H1 (cell line): ENCODE measurements around the gene EHD2. TPM values are rescaled to one million over a fixed set of nuclear protein-coding genes. Genes with fewer than 3 reads are reported as not detected.
A peak's percentile ranks its signal among the peaks of the same experiment; 100 is the strongest.

Source experiments
- CTCF ChIA-PET: fragments of 300-600 bp; sonication (Branson Sonifier 250); formaldehyde crosslinking; loops from one replicate; lab custom pipeline; 2021; ENCODE audit not compliant: partially characterized antibody; lab: Charles Lee
- POLR2A ChIA-PET: fragments of 300-600 bp; sonication (Branson Sonifier 250); formaldehyde crosslinking; loops from one replicate; lab custom pipeline; 2021; ENCODE audit warnings: inconsistent platforms; ENCODE audit not compliant: partially characterized antibody; lab: Charles Lee
- DNase-seq, 2 experiments: peaks; one replicate each; pipeline versions ENCODE4 v3.0.0 to v3.0.0-alpha.2; 2010 to 2022; ENCODE audit warnings: low spot score in 2 of 2, low read depth in 1 of 2, mixed read lengths in 1 of 2
- FAIRE-seq: peaks from 2 replicates; lab custom pipeline; 2011; peaks lifted over from hg19 to GRCh38; lab: Jason Lieb, UNC
- H2AFZ ChIP-seq: 2 replicates; pipeline ENCODE4 v1.8.1; 2012; ENCODE audit warnings: low read length, inconsistent platforms
- H2AK5ac ChIP-seq: 2 replicates; pipeline ENCODE4 v1.6.1; 2013; ENCODE audit warnings: low read depth, low read length
- H2BK120ac ChIP-seq: replicated peaks from 2 replicates; pipeline ENCODE3; 2013; ENCODE audit warnings: low read depth, low read length, inconsistent platforms
- H2BK12ac ChIP-seq: 2 replicates; pipeline ENCODE4 v1.6.1; 2013; ENCODE audit warnings: low read depth, low read length
- H2BK15ac ChIP-seq: 2 replicates; pipeline ENCODE4 v1.6.1; 2013; ENCODE audit warnings: low read length
- H2BK20ac ChIP-seq: 2 replicates; pipeline ENCODE4 v1.6.1; 2013; ENCODE audit warnings: low read length
- H2BK5ac ChIP-seq: 2 replicates; pipeline ENCODE4 v1.6.1; 2013; ENCODE audit warnings: low read depth, low read length
- H3K14ac ChIP-seq: 2 replicates; pipeline ENCODE4 v1.6.1; 2013; ENCODE audit warnings: inconsistent platforms; ENCODE audit not compliant: insufficient read length
- H3K18ac ChIP-seq: 2 replicates; pipeline ENCODE4 v1.6.1; 2013; ENCODE audit warnings: low read length; ENCODE audit errors: extremely low read depth
- H3K23ac ChIP-seq: 2 replicates; pipeline ENCODE4 v1.6.1; 2013; ENCODE audit warnings: inconsistent platforms; ENCODE audit not compliant: insufficient read length
- H3K23me2 ChIP-seq: 2 replicates; pipeline ENCODE4 v1.6.1; 2013; ENCODE audit warnings: low read depth, low read length
- H3K27ac ChIP-seq: 2 replicates; pipeline ENCODE4 v1.6.1; 2011; ENCODE audit warnings: low read depth, low read length, inconsistent platforms
- H3K27me3 ChIP-seq, 4 experiments: replicated peaks in 1 of 4; 1 replicate in 1 of 4; 2 replicates in 3 of 4; pipeline versions ENCODE4 v1.6.1 to v1.8.1; 2011 to 2013; ENCODE audit warnings: low read length in 3 of 4, mild to moderate bottlenecking in 3 of 4, inconsistent platforms in 2 of 4, mixed read lengths in 2 of 4, moderate library complexity in 1 of 4; ENCODE audit not compliant: control insufficient read depth in 3 of 4, insufficient read depth in 3 of 4; ENCODE audit errors: extremely low read depth in 1 of 4
- H3K36me3 ChIP-seq, 4 experiments: 2 replicates each; pipeline versions ENCODE4 v1.6.1 to v1.8.1; 2011 to 2013; ENCODE audit warnings: mild to moderate bottlenecking in 4 of 4, low read length in 3 of 4, moderate library complexity in 2 of 4, control low read depth in 1 of 4, inconsistent platforms in 1 of 4; ENCODE audit not compliant: insufficient read depth in 4 of 4, control insufficient read depth in 2 of 4
- H3K4ac ChIP-seq: replicated peaks from 2 replicates; pipeline ENCODE3; 2013; ENCODE audit warnings: low read length, low read depth, mixed read lengths, inconsistent platforms; ENCODE audit not compliant: insufficient read length
- H3K4me1 ChIP-seq, 4 experiments: replicated peaks in 1 of 4; 1 replicate in 1 of 4; 2 replicates in 3 of 4; pipeline versions ENCODE4 v1.6.1 to v1.8.1; 2011 to 2013; ENCODE audit warnings: low read length in 3 of 4, inconsistent platforms in 2 of 4, mixed read lengths in 1 of 4; ENCODE audit not compliant: insufficient read depth in 4 of 4, control insufficient read depth in 3 of 4
- H3K4me2 ChIP-seq, 2 experiments: 2 replicates each; pipeline versions ENCODE4 v1.6.1 to v1.8.1; 2011 to 2013; ENCODE audit warnings: low read depth in 2 of 2, low read length in 2 of 2, control low read depth in 1 of 2, inconsistent platforms in 1 of 2, mild to moderate bottlenecking in 1 of 2; ENCODE audit not compliant: insufficient read depth in 1 of 2
- H3K4me3 ChIP-seq, 4 experiments: fragments of 200-600, 300-600 bp in 1 of 4; sonication (generic), shearing (Covaris generic), sonication (Bioruptor Twin) in 1 of 4; 2 replicates each; pipeline versions ENCODE4 v1.5.1 to v1.8.1; 2011 to 2016; ENCODE audit warnings: low read length in 4 of 4, low read depth in 3 of 4, control low read depth in 2 of 4, inconsistent platforms in 2 of 4, mild to moderate bottlenecking in 2 of 4, mixed read lengths in 1 of 4, moderate library complexity in 1 of 4; ENCODE audit not compliant: insufficient read depth in 2 of 4; ENCODE audit errors: extremely low read depth in 1 of 4
- H3K56ac ChIP-seq: replicated peaks from 2 replicates; pipeline ENCODE3; 2013; ENCODE audit warnings: low read depth, mild to moderate bottlenecking, mixed read lengths, low read length, inconsistent platforms; ENCODE audit not compliant: insufficient read length
- H3K79me1 ChIP-seq: 2 replicates; pipeline ENCODE4 v1.6.1; 2013; ENCODE audit warnings: low read depth, low read length, control low read depth
- H3K79me2 ChIP-seq, 2 experiments: 2 replicates each; pipeline versions ENCODE4 v1.6.1 to v1.8.1; 2012 to 2013; ENCODE audit warnings: low read length in 2 of 2, mild to moderate bottlenecking in 2 of 2, inconsistent platforms in 1 of 2; ENCODE audit not compliant: insufficient read depth in 2 of 2, control insufficient read depth in 1 of 2
- H3K9ac ChIP-seq, 4 experiments: replicated peaks in 1 of 4; 1 replicate in 1 of 4; 2 replicates in 3 of 4; pipeline versions ENCODE4 v1.6.1 to v1.8.1; 2011 to 2013; ENCODE audit warnings: low read depth in 3 of 4, low read length in 3 of 4, control low read depth in 2 of 4, mild to moderate bottlenecking in 2 of 4, moderate library complexity in 2 of 4, inconsistent platforms in 1 of 4; ENCODE audit errors: extremely low read depth in 1 of 4
- H3K9me3 ChIP-seq, 2 experiments: 2 replicates each; pipeline versions ENCODE4 v1.6.1 to v1.8.1; 2012 to 2013; ENCODE audit warnings: mild to moderate bottlenecking in 2 of 2, moderate library complexity in 2 of 2, control low read depth in 1 of 2, inconsistent platforms in 1 of 2, low read depth in 1 of 2, low read length in 1 of 2, mixed read lengths in 1 of 2; ENCODE audit not compliant: insufficient read depth in 2 of 2
- H4K20me1 ChIP-seq, 2 experiments: replicated peaks in 1 of 2; 2 replicates each; pipeline versions ENCODE3 to v1.8.1; 2011 to 2013; ENCODE audit warnings: inconsistent platforms in 2 of 2, low read length in 2 of 2, mild to moderate bottlenecking in 1 of 2; ENCODE audit not compliant: insufficient read depth in 2 of 2, control insufficient read depth in 1 of 2
- H4K5ac ChIP-seq: 2 replicates; pipeline ENCODE4 v1.6.1; 2013; ENCODE audit warnings: low read length, low read depth, mixed read lengths, inconsistent platforms; ENCODE audit not compliant: insufficient read length
- H4K8ac ChIP-seq: 2 replicates; pipeline ENCODE4 v1.8.0; 2013; ENCODE audit warnings: mild to moderate bottlenecking, moderate library complexity, low read length, inconsistent platforms; ENCODE audit not compliant: insufficient read depth; ENCODE audit errors: extremely low read depth
- H4K91ac ChIP-seq: replicated peaks from 2 replicates; pipeline ENCODE3; 2013; ENCODE audit warnings: low read length, mixed read lengths, inconsistent platforms; ENCODE audit not compliant: insufficient read length
- POLR2A ChIP-seq, 2 experiments: IDR thresholded peaks; 1 replicate in 1 of 2; 2 replicates in 1 of 2; pipeline ENCODE4 v1.6.1; 2011; ENCODE audit warnings: low read depth in 2 of 2, low read length in 2 of 2, mild to moderate bottlenecking in 2 of 2; ENCODE audit errors: control extremely low read depth in 1 of 2
- RAD21 ChIP-seq, 2 experiments: IDR thresholded peaks in 1 of 2; conservative IDR thresholded peaks in 1 of 2; 2 replicates each; pipeline ENCODE4 v1.6.1; 2011; ENCODE audit warnings: low read depth in 2 of 2, low read length in 2 of 2, improper control_type of control experiment in 1 of 2, inconsistent platforms in 1 of 2, mild to moderate bottlenecking in 1 of 2, moderate library complexity in 1 of 2
- WGBS, 2 experiments: shearing (Covaris generic) in 1 of 2; methylation state at CpG; one replicate each; pipeline versions ENCODE4 v1.1.6 to v1.1.7; 2013 to 2015; ENCODE audit warnings: low lambda C conversion rate in 2 of 2, mixed read lengths in 2 of 2, inconsistent platforms in 1 of 2, low coverage in 1 of 2, missing lambda C conversion rate in 1 of 2; ENCODE audit not compliant: insufficient replicate concordance in 2 of 2, insufficient coverage in 1 of 2, insufficient read length in 1 of 2; ENCODE audit errors: extremely low coverage in 1 of 2, missing lambda C conversion rate in 1 of 2; 5-methylcytosine and 5-hydroxymethylcytosine counted together
- polyA plus RNA-seq, 7 experiments: library from polyadenylated mRNA; depleted of rRNA in 3 of 7; stranded (reverse) in 5 of 7; unstranded in 2 of 7; fragments of >200 nt in 5 of 7; fragments of 200-250 nt in 2 of 7; gene quantifications; 1 replicate in 5 of 7; 2 replicates in 1 of 7; 4 replicates in 1 of 7; pipeline versions ENCODE4 v1.2.1 to v1.2.3, GENCODE V29; 2011 to 2013; ENCODE audit warnings: missing spikeins in 2 of 7, mixed read lengths in 2 of 7
- total RNA-seq: library from RNA; stranded (reverse); fragmentation: NEBNext Ultra II Directional; extraction: Animal tissue kit (Norgen Biotek cat#: 25700); gene quantifications from 2 replicates; pipeline ENCODE4 v1.2.1, GENCODE V29; 2021

EHD2 gene
- total and polyA plus RNA-seq, 2 of the 8 experiments (the other 6 are each of a cell fraction or from before 2014, with no cell fraction given): 4.5 to 14.3 TPM

DNA sequence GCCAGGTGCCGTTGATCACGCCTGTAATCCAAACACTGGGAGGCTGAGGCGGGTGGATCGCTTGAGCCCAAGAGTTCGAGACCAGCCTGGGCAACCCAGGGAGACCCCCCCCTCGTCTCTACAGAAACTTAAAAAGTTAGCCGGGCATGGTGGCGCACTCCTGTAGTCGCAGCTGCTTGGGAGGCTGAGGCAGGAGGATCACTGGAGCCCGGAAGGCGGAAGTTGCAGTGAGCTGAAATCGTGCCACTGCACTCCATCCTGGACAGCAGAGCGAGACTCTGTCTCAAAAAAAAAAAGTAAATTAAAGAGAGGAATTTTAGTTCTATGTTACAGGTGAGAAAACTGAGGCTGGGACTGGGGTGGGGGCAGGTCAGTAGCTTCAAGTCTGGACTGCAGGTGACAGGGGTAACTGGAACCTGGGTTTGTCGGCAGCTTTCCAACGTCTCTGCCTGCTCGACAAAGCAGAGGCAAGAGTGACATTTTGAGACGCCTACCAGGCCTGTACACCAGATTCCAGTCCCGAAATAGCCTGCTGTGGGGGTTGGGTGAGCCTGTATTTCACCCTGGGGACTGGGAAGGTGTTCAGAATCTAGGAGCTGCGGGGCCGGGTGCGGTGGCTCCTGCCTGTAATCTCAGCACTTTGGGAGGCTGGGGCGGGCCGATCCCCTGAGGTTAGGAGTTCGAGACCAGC, 66.4 kb downstream of the EHD2 start:
- FAIRE-seq (no peak), DNase-seq (no peak)
- no peak overlapping the region for H3K27ac ChIP-seq
- no peak overlapping the region for H2AK5ac ChIP-seq
- no peak overlapping the region for H3K23ac ChIP-seq
- H4K20me1 ChIP-seq: peaks cover 8 to 24% of the 10 kb centered on the region in 2 experiments
- no peak overlapping the region for H3K18ac ChIP-seq
- no peak overlapping the region for H3K56ac ChIP-seq
- peaks cover 8% of the 10 kb centered on the region for H3K23me2 ChIP-seq
- POLR2A ChIA-PET: interaction anchor here (0.6 to 3.9 kb wide), 8 partner anchors 9 to 91 kb away, joined by 3 to 27 read pairs (median 4); partner anchors contain the start of gene NOP53
- H3K4me2 ChIP-seq: peak overlapping the region; percentile 59 to 92
- peak overlapping the region; percentile 44; the same call in 1 of the 2 replicates for H2BK5ac ChIP-seq
- no peak overlapping the region for H2AFZ ChIP-seq
- no peaks in the 10 kb centered on the region for H3K9me3 ChIP-seq
- H3K4me3 ChIP-seq: peak overlapping the region; percentile 57 to 97 (median 75)
- no peak for TF ChIP-seq RAD21 (IDR thresholded peaks at IDR 0.05 in 1 of 2, conservative IDR thresholded peaks at IDR 0.05 in 1 of 2; ENCODE audit: low read depth in 2 of 2, low read length in 2 of 2)
- peak in 1 of 2 experiments; percentile 17; a peak in 1 of 3 replicates for TF ChIP-seq POLR2A (IDR thresholded peaks at IDR 0.05; ENCODE audit: control extremely low read depth in 1 of 2, low read depth in 2 of 2, low read length in 2 of 2)
- no peak overlapping the region for H2BK12ac ChIP-seq
- no peak overlapping the region for H4K91ac ChIP-seq
- H3K79me1 ChIP-seq: peaks cover 7% of the 10 kb centered on the region
- WGBS, 2 experiments: 88% methylated on average over 24 of the region's 24 CpGs; no CpG with 5 or more reads in 1 of the 2 experiments
- no peak overlapping the region for H2BK15ac ChIP-seq
- peaks cover 0 to 6% (median 4%) of the 10 kb centered on the region in 4 experiments; a peak in 4 of 7 replicates for H3K4me1 ChIP-seq
- H4K8ac ChIP-seq: no peak overlapping the region
- H3K27me3 ChIP-seq: no peaks in the 10 kb centered on the region
- H4K5ac ChIP-seq: no peak overlapping the region
- CTCF ChIA-PET: interaction anchor here (0.7 to 3.4 kb wide), 5 partner anchors 9 to 323 kb away, joined by 3 to 32 read pairs (median 5); partner anchors contain the start of gene EHD2
- no peak overlapping the region for H2BK120ac ChIP-seq
- H2BK20ac ChIP-seq: no peak overlapping the region
- H3K79me2 ChIP-seq: peaks cover 13 to 25% of the 10 kb centered on the region in 2 experiments
- peak overlapping the region in 2 of 4 experiments; percentile 94 to 95; a peak in 3 of 7 replicates for H3K9ac ChIP-seq
- H3K4ac ChIP-seq: peak overlapping the region; percentile 69
- peaks cover 14 to 34% (median 29%) of the 10 kb centered on the region in 4 experiments for H3K36me3 ChIP-seq
- no peak overlapping the region for H3K14ac ChIP-seq
